HepG2 (cell line): ENCODE results near the gene ST8SIA6. TPM values are rescaled to one million over a fixed set of nuclear protein-coding genes. Genes with fewer than 3 reads are reported as not detected.

ENCODE experiments used
- ATAC-seq: fragments of 200-7000 bp; cut with Tn5 transposase; 3 replicates; pipeline ENCODE4 v1.9.1; 2020; ENCODE audit warnings: mild to moderate bottlenecking, moderate library complexity
- BruUV-seq: library from RNA; stranded (reverse); fragments of 400-500 nt; replicated peaks from 2 replicates; lab custom pipeline; 2021; lab: Mats Ljungman, UMichigan
- CTCF ChIA-PET: fragments of 300-600 bp; formaldehyde crosslinking; extraction: SDS; loops from one replicate; lab custom pipeline; 2021; ENCODE audit warnings: low total read pairs, inconsistent platforms, low intra/inter-chr PET ratio; lab: Yijun Ruan, JAX
- POLR2A ChIA-PET: fragments of 350-600 bp; sonication (Branson Sonifier 250); formaldehyde crosslinking; loops from one replicate; lab custom pipeline; 2020; ENCODE audit warnings: antibody characterized with exemption, inconsistent platforms; lab: Yijun Ruan, JAX
- DNase-seq: peaks from one replicate; pipeline ENCODE4 v3.0.0-alpha.2; 2015; ENCODE audit warnings: low spot score
- FAIRE-seq: peaks from 3 replicates; lab custom pipeline; 2011; peaks lifted over from hg19 to GRCh38; lab: Jason Lieb, UNC
- H2AFZ ChIP-seq: one replicate; pipeline ENCODE4 v1.6.1; 2011; ENCODE audit warnings: low read length, inconsistent platforms
- H3K27ac ChIP-seq: fragments of 300-600 bp; 3 replicates; pipeline ENCODE4 v1.8.0; 2011; ENCODE audit warnings: mixed run types, mild to moderate bottlenecking, mixed read lengths, low read length, inconsistent platforms; ENCODE audit not compliant: insufficient read depth; ENCODE audit errors: extremely low read length
- H3K27me3 ChIP-seq, 2 experiments: fragments of 200-600 bp in 1 of 2; 2 replicates in 1 of 2; 3 replicates in 1 of 2; pipeline versions ENCODE4 v1.6.0 to v1.8.0; 2011; ENCODE audit warnings: low read length in 2 of 2, mild to moderate bottlenecking in 2 of 2, moderate library complexity in 2 of 2, inconsistent platforms in 1 of 2; ENCODE audit not compliant: insufficient read depth in 2 of 2, control insufficient read depth in 1 of 2
- H3K36me3 ChIP-seq, 2 experiments: fragments of 200-600 bp in 1 of 2; replicated peaks in 1 of 2; 2 replicates in 1 of 2; 3 replicates in 1 of 2; pipeline versions ENCODE4 v1.5.1 to v1.8.0; 2011; ENCODE audit warnings: low read length in 2 of 2, inconsistent platforms in 1 of 2; ENCODE audit not compliant: insufficient read depth in 2 of 2, control insufficient read depth in 1 of 2
- H3K4me1 ChIP-seq: 2 replicates; pipeline ENCODE4 v1.5.1; 2012; ENCODE audit warnings: low read length, inconsistent platforms; ENCODE audit not compliant: insufficient read depth
- H3K4me2 ChIP-seq: 2 replicates; pipeline ENCODE4 v1.6.0; 2011; ENCODE audit warnings: low read depth, low read length, inconsistent platforms
- H3K4me3 ChIP-seq, 3 experiments: fragments of 200-600 bp in 1 of 3; sonication (generic), shearing (Covaris generic) in 1 of 3; replicated peaks in 1 of 3; 2 replicates each; pipeline ENCODE4 v1.5.1; 2011 to 2016; ENCODE audit warnings: low read length in 3 of 3, inconsistent platforms in 2 of 3, low read depth in 2 of 3, mild to moderate bottlenecking in 2 of 3, control low read depth in 1 of 3, mixed read lengths in 1 of 3; ENCODE audit not compliant: insufficient read depth in 1 of 3
- H3K79me2 ChIP-seq: one replicate; pipeline ENCODE4 v1.6.1; 2011; ENCODE audit warnings: low read length, inconsistent platforms; ENCODE audit not compliant: insufficient read depth
- H3K9ac ChIP-seq: 2 replicates; pipeline ENCODE4 v1.6.0; 2011; ENCODE audit warnings: mild to moderate bottlenecking, low read depth, low read length, inconsistent platforms; ENCODE audit not compliant: insufficient read depth
- H3K9me3 ChIP-seq: 2 replicates; pipeline ENCODE4 v1.5.1; 2012; ENCODE audit warnings: mild to moderate bottlenecking, low read length
- H4K20me1 ChIP-seq: 2 replicates; pipeline ENCODE4 v1.6.0; 2011; ENCODE audit warnings: inconsistent platforms, mild to moderate bottlenecking, low read length, moderate library complexity; ENCODE audit not compliant: insufficient read depth
- MEF2D ChIP-seq: sonication (generic); formaldehyde crosslinking; IDR thresholded peaks from 2 replicates; pipeline ENCODE4 v1.5.1; 2020; ENCODE audit warnings: mild to moderate bottlenecking, missing genetic modification reagents
- MIER3 ChIP-seq: IDR thresholded peaks from 2 replicates; pipeline ENCODE4 v1.6.1; 2016; ENCODE audit warnings: missing compliant biosample characterization, borderline replicate concordance
- YEATS4 ChIP-seq: sonication (generic); formaldehyde crosslinking; IDR thresholded peaks from 2 replicates; pipeline ENCODE4 v1.4.0; 2020; ENCODE audit warnings: missing genetic modification reagents, borderline replicate concordance
- ZFYVE20 ChIP-seq: sonication (generic); formaldehyde crosslinking; IDR thresholded peaks from 2 replicates; pipeline ENCODE4 v1.8.0; 2023; ENCODE audit warnings: low read depth, mild to moderate bottlenecking, moderate library complexity, missing genetic modification reagents, borderline replicate concordance
- ZNF224 ChIP-seq: sonication (generic); formaldehyde crosslinking; IDR thresholded peaks from 2 replicates; pipeline ENCODE4 v1.5.0; 2020; ENCODE audit warnings: mild to moderate bottlenecking, missing genetic modification reagents
- ZNF761 ChIP-seq: sonication (generic); formaldehyde crosslinking; conservative IDR thresholded peaks from 2 replicates; pipeline ENCODE4 v1.4.0; 2020; ENCODE audit warnings: mild to moderate bottlenecking, missing genetic modification reagents
- ZNF816 ChIP-seq: sonication (generic); formaldehyde crosslinking; IDR thresholded peaks from 2 replicates; pipeline ENCODE4 v1.8.0; 2022; ENCODE audit warnings: missing genetic modification reagents, mild to moderate bottlenecking, borderline replicate concordance
- WGBS: methylation state at CpG from one replicate; pipeline ENCODE4 v1.1.6; 2017; ENCODE audit warnings: low lambda C conversion rate; 5-methylcytosine and 5-hydroxymethylcytosine counted together
- in situ Hi-C: cut with HindIII; loops from 2 replicates; pipeline ENCODE4 v1.10.0; 2017; ENCODE audit warnings: low pct_unique_long_range_greater_than_20kb; ENCODE audit not compliant: extremely low pct_ligation_motif_present
- intact Hi-C: fragments of 100-400 bp; cut with micrococcal nuclease; formaldehyde crosslinking; loops from one replicate; pipeline ENCODE4 v1.10.0; 2022; ENCODE audit not compliant: unreplicated experiment
- polyA plus RNA-seq, 8 experiments: library from polyadenylated mRNA; depleted of rRNA in 3 of 8; stranded (reverse) in 7 of 8; unstranded in 1 of 8; fragments of >200 nt; fragmentation: Illumina TruSeq in 4 of 8; extraction: Trizol in 4 of 8; gene quantifications; 2 replicates each; pipeline versions ENCODE4 v1.2.1 to v1.2.3, GENCODE V29; 2011 to 2016; ENCODE audit warnings: low read depth in 4 of 8, missing spikeins in 1 of 8, mixed read lengths in 1 of 8; ENCODE audit not compliant: insufficient read depth in 1 of 8
- total RNA-seq, 5 experiments: library from RNA; depleted of rRNA; stranded (reverse); fragments of >200 nt; fragmentation: Illumina TruSeq; extraction: Trizol; gene quantifications; 2 replicates each; pipeline ENCODE4 v1.2.3, GENCODE V29; 2016; ENCODE audit warnings: low read depth in 1 of 5
- TF ChIP-seq, protein P1 (sequence below): sonication (generic); formaldehyde crosslinking; conservative IDR thresholded peaks from 2 replicates; pipeline ENCODE4 v1.8.0; 2022; ENCODE audit warnings: missing genetic modification reagents
- TF ChIP-seq, protein P2 (sequence below): sonication (generic); formaldehyde crosslinking; IDR thresholded peaks from 2 replicates; pipeline ENCODE4 v1.4.0; 2020; ENCODE audit warnings: missing genetic modification reagents
- TF ChIP-seq, protein P3 (sequence below): IDR thresholded peaks from 2 replicates; pipeline ENCODE4 v1.6.1; 2016; ENCODE audit warnings: missing genetic modification reagents, missing compliant biosample characterization
- TF ChIP-seq, protein P4 (sequence below): sonication (generic); formaldehyde crosslinking; conservative IDR thresholded peaks from 2 replicates; pipeline ENCODE4 v1.4.0; 2020; ENCODE audit warnings: missing genetic modification reagents
- TF ChIP-seq, protein P5 (sequence below): sonication (generic); formaldehyde crosslinking; IDR thresholded peaks from 2 replicates; pipeline ENCODE4 v1.5.0; 2020; ENCODE audit warnings: missing genetic modification reagents

Gene ST8SIA6
- total and polyA plus RNA-seq, 2 of the 13 experiments (the other 11 are each of a cell fraction or from before 2014, with no cell fraction given), result not detected

DNA sequence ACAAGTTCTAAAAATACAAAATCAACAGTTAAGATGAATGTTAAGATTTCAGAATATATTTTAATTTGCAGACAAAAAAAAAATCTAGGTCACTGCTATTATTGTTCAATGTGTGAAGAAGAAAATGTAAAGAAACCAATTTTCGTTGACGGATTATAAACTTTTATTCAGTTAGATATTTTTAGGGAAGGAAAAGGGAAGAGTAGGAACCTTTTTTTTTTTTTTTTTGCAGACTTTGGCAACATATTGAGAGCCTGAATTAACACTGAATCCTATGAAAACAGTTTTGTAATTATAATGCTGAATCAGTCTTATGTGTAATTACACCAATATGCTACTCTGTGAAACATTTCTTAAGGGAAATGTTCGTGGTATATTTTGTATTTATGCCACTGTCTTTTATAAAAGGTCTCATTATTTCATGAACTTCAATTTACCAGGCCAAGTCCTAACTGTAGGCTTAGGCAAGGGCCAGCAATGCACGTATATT is 106.3 kb downstream of the ST8SIA6 start (continued):
- TF ChIP-seq, protein P1, sequence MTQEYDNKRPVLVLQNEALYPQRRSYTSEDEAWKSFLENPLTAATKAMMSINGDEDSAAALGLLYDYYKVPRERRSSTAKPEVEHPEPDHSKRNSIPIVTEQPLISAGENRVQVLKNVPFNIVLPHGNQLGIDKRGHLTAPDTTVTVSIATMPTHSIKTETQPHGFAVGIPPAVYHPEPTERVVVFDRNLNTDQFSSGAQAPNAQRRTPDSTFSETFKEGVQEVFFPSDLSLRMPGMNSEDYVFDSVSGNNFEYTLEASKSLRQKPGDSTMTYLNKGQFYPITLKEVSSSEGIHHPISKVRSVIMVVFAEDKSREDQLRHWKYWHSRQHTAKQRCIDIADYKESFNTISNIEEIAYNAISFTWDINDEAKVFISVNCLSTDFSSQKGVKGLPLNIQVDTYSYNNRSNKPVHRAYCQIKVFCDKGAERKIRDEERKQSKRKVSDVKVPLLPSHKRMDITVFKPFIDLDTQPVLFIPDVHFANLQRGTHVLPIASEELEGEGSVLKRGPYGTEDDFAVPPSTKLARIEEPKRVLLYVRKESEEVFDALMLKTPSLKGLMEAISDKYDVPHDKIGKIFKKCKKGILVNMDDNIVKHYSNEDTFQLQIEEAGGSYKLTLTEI (CRISPR knock-in tag), result no peak
- TF ChIP-seq, protein P2, sequence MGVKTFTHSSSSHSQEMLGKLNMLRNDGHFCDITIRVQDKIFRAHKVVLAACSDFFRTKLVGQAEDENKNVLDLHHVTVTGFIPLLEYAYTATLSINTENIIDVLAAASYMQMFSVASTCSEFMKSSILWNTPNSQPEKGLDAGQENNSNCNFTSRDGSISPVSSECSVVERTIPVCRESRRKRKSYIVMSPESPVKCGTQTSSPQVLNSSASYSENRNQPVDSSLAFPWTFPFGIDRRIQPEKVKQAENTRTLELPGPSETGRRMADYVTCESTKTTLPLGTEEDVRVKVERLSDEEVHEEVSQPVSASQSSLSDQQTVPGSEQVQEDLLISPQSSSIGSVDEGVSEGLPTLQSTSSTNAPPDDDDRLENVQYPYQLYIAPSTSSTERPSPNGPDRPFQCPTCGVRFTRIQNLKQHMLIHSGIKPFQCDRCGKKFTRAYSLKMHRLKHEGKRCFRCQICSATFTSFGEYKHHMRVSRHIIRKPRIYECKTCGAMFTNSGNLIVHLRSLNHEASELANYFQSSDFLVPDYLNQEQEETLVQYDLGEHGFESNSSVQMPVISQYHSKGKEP (CRISPR knock-in tag), result no peak
- TF ChIP-seq MIER3 (CRISPR knock-in tag), result no peak
- no peak for TF ChIP-seq ZNF816 (CRISPR knock-in tag)
- no peak for TF ChIP-seq MEF2D (CRISPR knock-in tag)

DNA sequence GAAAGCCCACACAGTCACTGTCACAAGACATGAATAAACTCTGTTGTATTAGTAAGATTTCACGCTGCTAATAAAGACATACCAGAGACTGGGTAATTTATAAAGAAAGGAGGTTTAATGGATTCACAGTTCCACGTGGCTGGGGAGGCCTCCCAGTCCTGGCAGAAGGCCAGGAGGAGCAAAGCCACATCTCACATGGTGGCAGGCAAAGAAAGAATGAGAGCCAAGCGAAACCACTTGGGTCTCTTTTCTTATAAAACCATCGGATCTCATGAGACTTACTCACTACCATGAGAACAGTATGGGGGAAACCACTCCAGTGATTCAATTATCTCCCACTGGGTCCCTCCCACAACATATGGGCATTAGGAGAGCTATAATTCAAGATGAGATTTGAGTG is 110.2 kb downstream of the ST8SIA6 start:
- Histone ChIP-seq H3K4me2 (no peak overlapping the region), H4K20me1 (no peaks in the 10 kb centered on the region), H3K9ac (no peak overlapping the region), H3K36me3 (no peaks in the 10 kb centered on the region), H3K4me1 (no peaks in the 10 kb centered on the region), H3K79me2 (no peaks in the 10 kb centered on the region), H3K4me3 (no peak overlapping the region), H3K9me3 (peaks cover 10% of the 10 kb centered on the region; the same call in 1 of the 2 replicates), H3K27me3 (no peaks in the 10 kb centered on the region), H2AFZ (no peak overlapping the region), H3K27ac (no peak overlapping the region)
- POLR2A ChIA-PET, result no interaction called here
- 45% methylated on average over 4 of the region's 4 CpGs for WGBS
- CTCF ChIA-PET, result no interaction called here
- no TSS peak for BruUV-seq
- FAIRE-seq, result no peak
- in situ Hi-C loops (no loop called here), intact Hi-C loops (no loop called here)
- no peak for DNase-seq
- no peak for ATAC-seq
- TF ChIP-seq, protein P3, sequence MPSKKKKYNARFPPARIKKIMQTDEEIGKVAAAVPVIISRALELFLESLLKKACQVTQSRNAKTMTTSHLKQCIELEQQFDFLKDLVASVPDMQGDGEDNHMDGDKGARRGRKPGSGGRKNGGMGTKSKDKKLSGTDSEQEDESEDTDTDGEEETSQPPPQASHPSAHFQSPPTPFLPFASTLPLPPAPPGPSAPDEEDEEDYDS (CRISPR knock-in tag), result no peak
- TF ChIP-seq, protein P4, sequence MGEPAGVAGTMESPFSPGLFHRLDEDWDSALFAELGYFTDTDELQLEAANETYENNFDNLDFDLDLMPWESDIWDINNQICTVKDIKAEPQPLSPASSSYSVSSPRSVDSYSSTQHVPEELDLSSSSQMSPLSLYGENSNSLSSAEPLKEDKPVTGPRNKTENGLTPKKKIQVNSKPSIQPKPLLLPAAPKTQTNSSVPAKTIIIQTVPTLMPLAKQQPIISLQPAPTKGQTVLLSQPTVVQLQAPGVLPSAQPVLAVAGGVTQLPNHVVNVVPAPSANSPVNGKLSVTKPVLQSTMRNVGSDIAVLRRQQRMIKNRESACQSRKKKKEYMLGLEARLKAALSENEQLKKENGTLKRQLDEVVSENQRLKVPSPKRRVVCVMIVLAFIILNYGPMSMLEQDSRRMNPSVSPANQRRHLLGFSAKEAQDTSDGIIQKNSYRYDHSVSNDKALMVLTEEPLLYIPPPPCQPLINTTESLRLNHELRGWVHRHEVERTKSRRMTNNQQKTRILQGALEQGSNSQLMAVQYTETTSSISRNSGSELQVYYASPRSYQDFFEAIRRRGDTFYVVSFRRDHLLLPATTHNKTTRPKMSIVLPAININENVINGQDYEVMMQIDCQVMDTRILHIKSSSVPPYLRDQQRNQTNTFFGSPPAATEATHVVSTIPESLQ, result no peak
- no peak for TF ChIP-seq ZNF224 (CRISPR knock-in tag)
- no peak for TF ChIP-seq ZFYVE20 (CRISPR knock-in tag)
- no peak for TF ChIP-seq YEATS4 (CRISPR knock-in tag)
- TF ChIP-seq, protein P5, sequence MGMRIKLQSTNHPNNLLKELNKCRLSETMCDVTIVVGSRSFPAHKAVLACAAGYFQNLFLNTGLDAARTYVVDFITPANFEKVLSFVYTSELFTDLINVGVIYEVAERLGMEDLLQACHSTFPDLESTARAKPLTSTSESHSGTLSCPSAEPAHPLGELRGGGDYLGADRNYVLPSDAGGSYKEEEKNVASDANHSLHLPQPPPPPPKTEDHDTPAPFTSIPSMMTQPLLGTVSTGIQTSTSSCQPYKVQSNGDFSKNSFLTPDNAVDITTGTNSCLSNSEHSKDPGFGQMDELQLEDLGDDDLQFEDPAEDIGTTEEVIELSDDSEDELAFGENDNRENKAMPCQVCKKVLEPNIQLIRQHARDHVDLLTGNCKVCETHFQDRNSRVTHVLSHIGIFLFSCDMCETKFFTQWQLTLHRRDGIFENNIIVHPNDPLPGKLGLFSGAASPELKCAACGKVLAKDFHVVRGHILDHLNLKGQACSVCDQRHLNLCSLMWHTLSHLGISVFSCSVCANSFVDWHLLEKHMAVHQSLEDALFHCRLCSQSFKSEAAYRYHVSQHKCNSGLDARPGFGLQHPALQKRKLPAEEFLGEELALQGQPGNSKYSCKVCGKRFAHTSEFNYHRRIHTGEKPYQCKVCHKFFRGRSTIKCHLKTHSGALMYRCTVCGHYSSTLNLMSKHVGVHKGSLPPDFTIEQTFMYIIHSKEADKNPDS, result no peak
- no peak for TF ChIP-seq ZNF761 (CRISPR knock-in tag)
